Gastrocnemius medialis (tissue), 4 donors: ENCODE measurements around the gene STK17A.
"Not testable (repeated sequence)": the region's sequence is repeated elsewhere in the genome, so short reads cannot be mapped to it uniquely, and the experiment has no call there.

Experiments
- CTCF ChIP-seq, 5 experiments: fragments of 450-650 bp in 3 of 5; fragments of 200-600 bp in 2 of 5; sonication (generic) in 2 of 5; IDR thresholded peaks in 4 of 5; conservative IDR thresholded peaks in 1 of 5; 1 replicate in 4 of 5; 2 replicates in 1 of 5; pipeline ENCODE4 v1.5.1; 2016 to 2019; ENCODE audit warnings: antibody characterized with exemption in 5 of 5, mild to moderate bottlenecking in 3 of 5, moderate library complexity in 3 of 5
- POLR2A ChIP-seq, 2 donors: fragments of 450-650 bp; IDR thresholded peaks; one replicate each; pipeline ENCODE4 v1.6.1; 2017; ENCODE audit warnings: antibody characterized with exemption in 2 of 2, mild to moderate bottlenecking in 2 of 2, moderate library complexity in 2 of 2

DNA sequence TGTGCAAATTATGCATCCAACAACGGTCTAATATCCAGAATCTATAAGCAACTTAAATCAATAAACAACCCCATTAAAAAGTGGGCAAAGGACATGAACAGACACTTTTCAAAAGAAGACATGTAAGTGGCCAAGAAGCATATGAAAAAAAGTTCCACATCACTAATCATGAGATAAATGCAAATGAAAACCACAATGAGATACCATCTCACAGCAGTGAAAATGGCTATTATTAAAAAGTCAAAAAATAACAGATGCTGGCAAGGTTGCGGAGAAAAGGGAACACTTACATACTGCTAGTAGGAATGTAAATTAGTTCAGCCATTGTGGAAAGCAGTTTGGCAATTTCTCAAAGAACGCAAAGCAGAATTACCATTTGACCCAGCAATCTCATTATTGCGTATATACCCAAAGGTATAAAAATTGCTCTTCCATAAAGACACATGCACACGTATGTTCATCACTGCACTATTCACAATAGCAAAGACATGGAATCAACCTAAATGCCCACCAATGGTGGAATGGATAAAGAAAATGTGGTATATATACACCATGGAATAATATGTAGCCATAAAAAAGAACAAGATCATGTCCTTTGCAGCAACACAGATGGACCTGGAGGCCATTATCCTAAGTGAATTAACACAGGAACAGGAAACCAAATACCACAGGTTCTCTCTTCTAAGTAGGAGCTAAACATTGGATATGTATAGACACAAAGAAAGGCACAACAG, 90.5 kb downstream of the STK17A start:
- TF ChIP-seq CTCF (IDR thresholded peaks at IDR 0.05 in 4 of 5, conservative IDR thresholded peaks at IDR 0.05 in 1 of 5); POLR2A (IDR thresholded peaks at IDR 0.05): not testable (repeated sequence)
